Esophagus squamous epithelium (tissue), 5 donors: ENCODE results near the gene TOGARAM2. TPM values are rescaled to one million over a fixed set of nuclear protein-coding genes. Genes with fewer than 3 reads are reported as not detected.

Experiments used
- DNase-seq: peaks from one replicate; lab custom pipeline; 2025; lab: John Stamatoyannopoulos, UW
- H3K27ac ChIP-seq, 4 donors: fragments of 200-600 bp; sonication (generic); one replicate each; pipeline ENCODE4 v1.5.1; 2016 to 2019; ENCODE audit warnings: mild to moderate bottlenecking in 1 of 4
- H3K27me3 ChIP-seq, 4 donors: fragments of 200-600 bp; sonication (generic); 1 replicate in 3 of 4; 2 replicates in 1 of 4; pipeline versions ENCODE4 v1.5.1 to v1.6.0; 2017 to 2021; ENCODE audit warnings: antibody characterized with exemption in 1 of 4
- H3K36me3 ChIP-seq, 3 donors: fragments of 200-600 bp; sonication (generic); one replicate each; pipeline ENCODE4 v1.5.1; 2016 to 2019
- H3K4me1 ChIP-seq, 3 donors: fragments of 200-600 bp; sonication (generic); one replicate each; pipeline ENCODE4 v1.5.1; 2017 to 2019
- H3K4me3 ChIP-seq, 4 donors: fragments of 200-600 bp; sonication (generic); 1 replicate in 3 of 4; 2 replicates in 1 of 4; pipeline ENCODE4 v1.5.1; 2016 to 2019; ENCODE audit warnings: mild to moderate bottlenecking in 2 of 4, moderate library complexity in 1 of 4
- H3K9me3 ChIP-seq, 3 donors: fragments of 200-600 bp; sonication (generic); one replicate each; pipeline ENCODE4 v1.5.1; 2016 to 2019
- POLR2A ChIP-seq, 4 donors: fragments of 450-650 bp; IDR thresholded peaks; one replicate each; pipeline ENCODE4 v1.6.1; 2017; ENCODE audit warnings: antibody characterized with exemption in 4 of 4, mild to moderate bottlenecking in 4 of 4, moderate library complexity in 3 of 4
- WGBS, 2 donors: methylation state at CpG; one replicate each; pipeline ENCODE4 v1.1.5; 2018; 5-methylcytosine and 5-hydroxymethylcytosine counted together
- intact Hi-C: fragments of 100-400 bp; cut with DNase I; formaldehyde crosslinking; loops from one replicate; pipeline ENCODE4 v1.15.0; 2022
- total RNA-seq, 4 donors: library from RNA; depleted of rRNA; stranded (reverse); fragments of >200 nt; gene quantifications; one replicate each; pipeline ENCODE4 v1.1.0, GENCODE V29; 2016
- TF ChIP-seq, protein P1 (sequence below), 6 experiments: fragments of 450-650 bp in 4 of 6; fragments of 200-600 bp in 2 of 6; sonication (generic) in 2 of 6; IDR thresholded peaks; one replicate each; pipeline ENCODE4 v1.5.1; 2016 to 2019; ENCODE audit warnings: antibody characterized with exemption in 6 of 6, mild to moderate bottlenecking in 4 of 6, moderate library complexity in 4 of 6
- donor health status: DM: yes; HTN: yes; CAD: no.

The TOGARAM2 gene
- total RNA-seq, 4 donors from 2014 or later: 0.03 to 0.76 (median 0.48) TPM; not detected in 1

DNA sequence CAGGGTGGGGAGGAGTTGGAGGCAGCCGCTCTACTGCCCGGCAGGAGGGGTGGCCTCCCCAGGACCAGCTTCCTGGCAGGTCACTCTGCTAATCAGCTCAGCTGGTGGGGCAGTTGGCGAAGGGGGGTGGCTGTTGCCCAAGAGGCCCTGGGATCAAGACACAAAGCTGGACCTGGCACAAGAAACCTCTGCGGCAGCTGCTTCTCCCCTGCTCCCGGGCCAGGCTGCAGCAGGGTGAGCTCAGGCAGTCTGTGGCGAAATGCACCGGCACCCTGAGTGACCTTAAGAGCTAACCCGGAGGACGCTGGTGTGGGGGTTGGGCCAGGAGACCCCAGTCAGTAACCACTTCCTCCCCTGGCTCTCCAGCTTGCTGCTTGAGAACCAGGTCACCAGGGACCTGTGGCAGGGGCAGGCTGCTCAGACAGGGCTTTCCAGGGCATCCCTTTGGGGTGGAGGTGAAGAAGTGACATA lies 31.1 kb downstream of the TOGARAM2 start:
- Histone ChIP-seq H3K9me3 (no peaks in the 10 kb centered on the region), H3K4me3 (no peak overlapping the region), H3K36me3 (no peaks in the 10 kb centered on the region), H3K27ac (peak overlapping the region; percentile 8 to 74 (median 48)), H3K4me1 (peaks cover 0 to 66% (median 24%) of the 10 kb centered on the region in 3 donors), H3K27me3 (no peaks in the 10 kb centered on the region)
- DNase-seq: no peak
- TF ChIP-seq, protein P1, sequence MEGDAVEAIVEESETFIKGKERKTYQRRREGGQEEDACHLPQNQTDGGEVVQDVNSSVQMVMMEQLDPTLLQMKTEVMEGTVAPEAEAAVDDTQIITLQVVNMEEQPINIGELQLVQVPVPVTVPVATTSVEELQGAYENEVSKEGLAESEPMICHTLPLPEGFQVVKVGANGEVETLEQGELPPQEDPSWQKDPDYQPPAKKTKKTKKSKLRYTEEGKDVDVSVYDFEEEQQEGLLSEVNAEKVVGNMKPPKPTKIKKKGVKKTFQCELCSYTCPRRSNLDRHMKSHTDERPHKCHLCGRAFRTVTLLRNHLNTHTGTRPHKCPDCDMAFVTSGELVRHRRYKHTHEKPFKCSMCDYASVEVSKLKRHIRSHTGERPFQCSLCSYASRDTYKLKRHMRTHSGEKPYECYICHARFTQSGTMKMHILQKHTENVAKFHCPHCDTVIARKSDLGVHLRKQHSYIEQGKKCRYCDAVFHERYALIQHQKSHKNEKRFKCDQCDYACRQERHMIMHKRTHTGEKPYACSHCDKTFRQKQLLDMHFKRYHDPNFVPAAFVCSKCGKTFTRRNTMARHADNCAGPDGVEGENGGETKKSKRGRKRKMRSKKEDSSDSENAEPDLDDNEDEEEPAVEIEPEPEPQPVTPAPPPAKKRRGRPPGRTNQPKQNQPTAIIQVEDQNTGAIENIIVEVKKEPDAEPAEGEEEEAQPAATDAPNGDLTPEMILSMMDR (IDR thresholded peaks at IDR 0.05): no peak
- TF ChIP-seq POLR2A (IDR thresholded peaks at IDR 0.05): no peak
- intact Hi-C loops: no loop called here
- WGBS, 2 donors: 43% methylated on average over 4 of the region's 9 CpGs; no CpG with 5 or more reads in 1 of the 2 donors

DNA sequence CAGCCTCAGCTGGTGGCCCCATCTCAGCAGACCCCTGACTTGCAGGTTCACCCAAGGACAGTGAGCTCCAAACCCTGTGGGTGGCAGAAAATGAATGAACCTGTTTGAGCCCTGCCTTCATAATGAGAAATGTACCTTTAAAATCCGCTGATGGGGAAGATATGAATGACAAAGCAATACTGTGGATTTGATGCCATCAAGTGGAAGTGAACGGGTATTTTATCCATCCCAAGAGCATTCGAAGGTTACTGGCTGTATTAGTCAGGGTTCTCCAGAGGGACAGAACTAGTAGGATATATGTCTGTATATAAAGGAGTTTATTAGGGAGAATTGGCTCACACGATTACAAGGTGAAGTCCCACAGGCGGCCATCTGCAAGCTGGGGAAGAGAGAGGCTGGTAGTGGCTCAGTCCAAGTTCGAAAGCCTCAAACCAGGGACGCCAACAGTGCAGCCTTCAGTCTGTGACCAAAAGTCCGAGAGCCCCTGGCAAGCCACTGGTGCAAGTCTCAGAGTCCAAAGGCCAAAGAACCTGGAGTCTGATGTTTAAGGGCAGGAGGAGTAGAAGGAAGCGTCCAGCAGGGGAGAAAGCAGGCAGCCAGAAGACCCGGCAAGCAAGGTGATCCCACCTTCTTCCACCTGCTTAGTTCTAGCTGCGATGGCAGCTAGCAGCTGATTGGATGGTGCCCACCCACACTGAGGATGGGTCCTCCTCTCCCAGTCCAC lies 32.1 kb downstream of the TOGARAM2 start:
- H3K9me3 ChIP-seq: no peaks in the 10 kb centered on the region
- no peaks in the 10 kb centered on the region for H3K36me3 ChIP-seq
- DNase-seq: no peak
- peak overlapping the region in 2 of 4 donors; percentile 69 to 74 for H3K27ac ChIP-seq
- no peak overlapping the region for H3K4me3 ChIP-seq
- H3K27me3 ChIP-seq: no peaks in the 10 kb centered on the region
- intact Hi-C loops: no loop called here
- WGBS, 2 donors: 79 to 83% methylated on average over 11 of the region's 11 CpGs
- H3K4me1 ChIP-seq: peaks cover 0 to 66% (median 24%) of the 10 kb centered on the region in 3 donors
- no peak for TF ChIP-seq POLR2A (IDR thresholded peaks at IDR 0.05)
- TF ChIP-seq, protein P1 (IDR thresholded peaks at IDR 0.05): no peak

DNA sequence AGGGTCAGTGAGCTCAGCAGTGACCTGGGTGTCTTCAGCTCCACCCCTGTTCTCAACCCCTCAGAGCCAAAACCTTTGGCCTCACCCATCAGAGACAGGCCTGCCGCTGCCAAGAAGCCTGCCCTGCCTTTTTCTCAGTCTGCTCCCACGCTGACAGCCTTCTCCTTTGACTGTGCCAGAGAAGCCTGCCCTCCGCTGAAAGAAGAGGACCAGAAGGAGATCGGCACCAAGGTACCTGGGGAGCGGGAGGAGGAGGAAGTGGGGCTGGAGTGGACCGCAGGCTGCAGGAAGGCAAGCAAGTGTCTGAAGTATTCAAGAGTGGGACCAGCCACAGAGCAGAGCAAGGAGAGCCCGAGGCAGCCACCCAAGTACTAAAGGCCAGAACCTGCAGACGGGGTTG lies 33.2 kb downstream of the TOGARAM2 start:
- H3K9me3 ChIP-seq: no peaks in the 10 kb centered on the region
- H3K4me1 ChIP-seq: peaks cover 0 to 66% (median 24%) of the 10 kb centered on the region in 3 donors
- TF ChIP-seq, protein P1 (IDR thresholded peaks at IDR 0.05): no peak
- no peak for TF ChIP-seq POLR2A (IDR thresholded peaks at IDR 0.05)
- intact Hi-C loops: no loop called here
- WGBS, 2 donors: 55 to 73% methylated on average over 4 to 7 of the region's 8 CpGs
- H3K27ac ChIP-seq: peak overlapping the region in 2 of 4 donors; percentile 59 to 79
- peak overlapping the region in 1 of 4 donors; percentile 15 for H3K4me3 ChIP-seq
- no peaks in the 10 kb centered on the region for H3K36me3 ChIP-seq
- no peaks in the 10 kb centered on the region for H3K27me3 ChIP-seq
- no peak for DNase-seq

DNA sequence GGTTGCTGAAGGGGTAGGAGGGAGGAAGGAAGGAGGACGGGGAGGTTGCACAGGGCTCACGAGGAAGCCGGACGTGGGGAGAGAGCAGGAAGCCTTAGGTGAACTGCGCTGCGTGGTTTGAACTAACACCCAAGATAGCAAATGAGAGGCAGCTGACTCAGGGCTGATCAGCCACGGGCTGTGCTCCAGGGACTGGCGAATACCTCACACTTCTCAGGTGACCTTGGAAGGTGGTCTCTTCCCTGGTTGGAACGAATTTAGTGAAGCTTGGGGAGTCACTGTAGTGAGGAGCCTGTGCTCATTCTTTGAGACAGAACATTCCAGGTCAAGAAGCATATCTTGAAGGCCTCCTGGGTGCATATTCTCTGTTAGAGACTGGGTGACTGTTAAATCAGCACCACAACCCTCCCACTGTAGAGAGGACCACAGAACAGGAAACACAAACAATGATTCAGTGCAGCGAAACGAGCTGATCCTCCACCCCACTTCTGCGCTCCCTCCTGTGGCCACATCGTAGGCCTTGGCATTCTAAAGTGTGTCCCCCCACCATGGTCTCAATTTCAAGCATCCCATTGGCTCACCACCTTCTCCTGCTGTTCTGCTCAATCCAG lies 33.8 kb downstream of the TOGARAM2 start:
- intact Hi-C loops: no loop called here
- DNase-seq: no peak
- WGBS, 2 donors: 53 to 69% methylated on average over 13 of the region's 13 CpGs
- Histone ChIP-seq H3K27me3 (no peaks in the 10 kb centered on the region), H3K36me3 (no peaks in the 10 kb centered on the region), H3K4me1 (peaks cover 0 to 66% (median 24%) of the 10 kb centered on the region in 3 donors), H3K27ac (peak overlapping the region; percentile 18 to 79 (median 42)), H3K4me3 (peak overlapping the region in 1 of 4 donors; percentile 15), H3K9me3 (no peaks in the 10 kb centered on the region)
- no peak for TF ChIP-seq POLR2A (IDR thresholded peaks at IDR 0.05)
- TF ChIP-seq, protein P1 (IDR thresholded peaks at IDR 0.05): peak in 1 of 6 experiments; percentile 7
